HG02840 (cell line): ENCODE measurements around the gene GSE1.

ENCODE experiments used
- ATAC-seq: cut with Tn5 transposase; IDR thresholded peaks from one replicate; pipeline ENCODE4 v1.9.1; 2021; ENCODE audit warnings: mild to moderate bottlenecking, moderate library complexity, moderate number of reproducible peaks; ENCODE audit not compliant: unreplicated experiment, low FRiP score

Gene GSE1

DNA sequence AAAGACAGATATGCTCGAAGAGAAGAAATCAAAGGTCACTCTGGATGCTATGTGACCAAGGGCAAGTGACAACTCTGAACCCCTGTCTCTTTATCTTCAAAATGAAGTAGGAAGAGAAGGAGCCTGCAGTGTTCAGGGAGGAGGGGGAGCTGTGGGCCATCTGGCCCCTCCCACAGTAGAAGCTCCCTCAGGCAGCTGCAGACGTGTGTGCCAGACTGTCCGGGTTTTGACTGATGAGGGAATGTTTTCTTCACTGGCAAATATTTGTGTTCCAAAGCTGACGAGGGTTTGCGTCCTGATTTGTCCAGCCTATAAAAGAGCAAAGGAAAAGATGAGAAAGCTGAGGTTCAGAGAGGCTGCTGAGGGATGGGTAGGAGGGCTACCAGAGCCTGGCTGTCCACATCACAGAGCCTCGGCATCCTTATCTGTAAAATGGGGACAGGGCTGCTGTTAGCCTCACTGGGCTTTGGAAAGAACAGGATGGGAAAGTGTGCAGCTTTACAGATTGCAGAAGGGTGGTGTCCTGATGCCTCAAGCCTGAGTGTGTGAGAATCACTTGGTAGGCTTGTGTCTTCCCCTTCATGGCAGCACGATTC, 77.4 kb downstream of the GSE1 start:
- no peak for ATAC-seq

DNA sequence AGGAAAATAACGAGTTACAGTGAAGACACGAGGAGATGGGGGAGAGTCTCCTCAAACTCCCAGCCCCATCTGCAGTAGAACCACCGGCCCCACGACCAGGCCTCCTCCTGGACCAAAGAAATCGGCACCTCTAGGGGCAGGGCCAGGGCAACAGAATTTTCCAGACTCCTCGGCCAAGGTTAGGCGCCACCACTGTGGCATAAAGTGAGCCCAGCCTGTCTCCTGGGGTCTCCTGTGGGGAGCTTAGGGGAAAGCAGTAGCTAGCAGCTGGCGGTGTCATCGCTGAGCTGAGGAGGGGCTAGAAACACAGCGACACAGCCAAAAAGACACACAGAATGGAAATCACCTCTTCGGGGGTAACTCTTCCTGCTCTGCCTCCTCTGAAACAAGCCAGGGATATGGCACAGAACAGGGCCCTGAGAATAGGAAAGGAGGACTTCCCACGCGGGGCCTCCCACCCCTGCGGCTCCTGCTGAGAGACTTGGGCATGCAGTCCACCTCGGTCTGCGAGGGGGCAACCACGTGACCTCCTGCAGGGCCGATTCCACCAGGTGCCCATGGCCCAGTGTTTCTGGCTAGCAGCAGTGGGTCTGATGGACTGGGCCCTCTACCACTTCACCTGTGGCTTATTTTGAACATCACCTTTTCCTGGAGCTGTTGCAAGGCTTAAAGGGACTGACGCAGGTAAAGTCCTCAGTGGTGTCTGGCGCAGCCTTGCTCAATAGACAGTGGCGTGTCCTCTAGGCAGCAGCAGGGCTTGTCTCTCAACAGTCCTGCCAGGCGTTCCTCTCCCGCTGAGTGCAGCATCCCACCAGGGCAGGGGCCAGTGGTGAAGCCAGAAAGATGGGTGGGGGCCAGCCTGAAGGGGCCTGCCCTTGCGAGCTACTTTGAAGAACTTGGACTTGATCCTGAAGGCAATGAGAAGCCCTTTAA, 82.3 kb downstream of the GSE1 start:
- ATAC-seq = no peak

DNA sequence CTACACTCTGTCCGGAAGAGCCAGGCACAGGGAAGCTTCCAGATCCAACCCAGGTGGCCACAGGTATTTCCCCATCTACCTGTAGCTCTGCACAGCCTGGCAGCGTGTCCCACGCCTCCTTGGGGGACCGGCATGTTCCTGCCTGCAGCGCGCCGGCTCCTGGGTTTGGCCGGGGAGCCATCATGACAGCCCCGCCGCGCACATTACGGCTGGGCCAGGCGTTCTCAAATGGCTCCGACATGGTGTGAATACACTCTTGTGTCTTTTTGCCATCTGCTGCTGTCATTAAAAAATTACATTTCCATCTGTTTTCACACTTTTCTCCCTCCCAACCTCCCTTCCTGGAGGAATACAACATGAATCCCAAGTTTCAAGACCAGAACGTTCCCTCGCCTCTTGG, 83.7 kb downstream of the GSE1 start:
- ATAC-seq = no peak

DNA sequence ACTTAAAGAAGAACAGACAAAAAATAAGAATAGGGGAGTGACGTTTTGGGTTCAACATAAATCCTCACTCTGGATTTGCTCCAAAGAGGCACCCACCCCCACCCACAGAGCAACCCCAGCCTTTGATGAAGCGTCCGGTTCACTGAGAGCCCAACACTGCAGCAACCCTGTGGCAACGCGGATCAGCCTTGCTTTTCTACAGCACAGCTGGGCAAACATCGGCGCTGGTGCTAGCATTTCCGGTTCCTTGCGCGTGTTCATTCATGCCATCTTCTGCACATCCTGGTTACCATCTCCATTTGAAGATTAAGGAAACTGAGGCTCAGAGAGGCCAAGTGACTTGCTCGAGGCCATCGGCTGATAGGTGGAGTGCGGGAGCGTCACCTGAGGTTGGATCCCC, 84.3 kb downstream of the GSE1 start:
- ATAC-seq = no peak

DNA sequence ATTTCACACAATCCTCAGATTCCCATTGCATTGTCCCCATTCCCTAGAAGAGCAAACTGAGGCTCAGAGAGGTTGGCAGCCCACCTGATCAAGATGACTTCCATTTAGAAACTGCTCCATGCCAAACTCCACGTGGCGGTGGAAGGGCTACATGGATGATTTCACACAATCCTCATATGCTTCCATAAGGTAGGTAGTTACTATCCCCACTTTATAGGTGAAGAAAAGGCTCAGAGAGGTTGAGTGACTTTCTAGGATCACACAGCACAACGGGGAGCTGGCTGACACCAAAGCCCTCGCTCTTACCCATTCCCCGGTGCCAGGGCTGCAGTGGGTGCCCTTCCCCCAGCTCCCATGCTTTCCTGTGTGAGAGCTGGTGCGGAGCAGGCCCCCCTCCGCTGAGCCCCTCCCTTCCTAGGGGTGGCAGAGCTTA, 85.4 kb downstream of the GSE1 start:
- no peak for ATAC-seq

DNA sequence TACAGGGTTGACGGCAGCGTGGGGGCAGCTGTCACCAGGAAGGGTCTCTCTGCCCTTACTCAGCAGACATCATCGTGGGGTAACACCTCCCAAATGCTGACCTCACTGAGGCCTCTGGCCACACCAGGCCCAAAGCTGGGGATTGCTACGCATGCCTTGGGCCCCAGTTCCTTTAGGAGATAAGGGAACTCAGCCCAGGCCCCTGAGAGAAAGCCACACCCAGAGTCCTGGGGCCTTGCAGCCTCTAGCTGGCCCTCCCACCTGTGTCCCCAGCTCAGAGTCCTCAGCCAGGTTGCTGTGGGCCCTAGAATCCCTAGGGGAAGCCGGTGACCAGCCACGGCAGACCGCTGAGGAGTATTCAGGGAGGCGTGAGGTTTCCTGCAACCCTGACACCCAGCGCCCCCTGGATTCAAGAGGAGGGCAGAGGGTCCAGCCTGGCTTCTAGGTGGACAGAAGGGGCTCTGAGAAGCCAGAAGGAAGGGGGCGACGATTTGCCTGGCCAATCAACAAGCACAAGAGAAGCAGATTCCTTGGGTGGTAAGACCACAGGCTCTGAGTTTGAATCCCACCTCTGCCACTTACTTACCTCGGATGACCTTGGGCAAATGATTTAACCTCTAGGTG, 85.9 kb downstream of the GSE1 start:
- ATAC-seq = no peak

DNA sequence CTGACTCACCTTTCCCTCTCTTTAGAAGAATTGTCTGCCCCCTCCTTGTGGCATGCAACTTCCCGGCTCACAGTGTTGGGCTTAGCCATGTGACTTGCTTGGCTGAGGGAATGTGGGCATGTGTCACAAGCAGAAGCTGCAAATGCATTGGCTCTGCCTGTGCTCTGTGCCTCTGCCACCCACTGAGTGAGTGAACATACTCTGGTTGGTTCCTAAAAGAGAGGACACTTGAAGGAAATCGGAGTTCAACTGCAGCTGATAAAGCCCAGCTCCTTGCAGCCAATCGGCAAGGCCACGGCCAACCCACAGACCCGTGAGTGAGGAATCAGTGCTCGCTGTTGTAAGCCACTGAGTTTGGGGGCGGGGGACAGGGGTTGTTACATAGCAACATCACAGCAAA, 86.5 kb downstream of the GSE1 start:
- no peak for ATAC-seq

DNA sequence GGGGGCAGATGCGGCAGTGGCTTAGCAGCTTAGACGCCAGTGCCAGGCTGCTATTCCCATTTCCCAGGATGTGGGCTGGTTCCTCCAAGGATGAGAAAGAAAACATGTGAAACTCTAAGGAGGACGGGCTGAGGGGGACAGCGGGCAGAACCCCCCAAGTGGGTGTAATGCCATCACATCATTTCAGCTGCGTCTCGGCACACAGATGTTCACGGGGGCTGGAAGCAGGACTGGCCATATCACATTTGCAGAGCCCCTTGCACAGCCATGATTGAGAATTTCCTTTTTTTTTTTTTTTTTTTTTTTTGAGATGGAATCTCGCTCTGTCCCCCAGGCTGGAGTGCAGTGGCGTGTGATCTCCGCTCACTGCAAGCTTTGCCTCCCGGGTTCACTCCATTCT, 90.9 kb downstream of the GSE1 start:
- ATAC-seq = no peak

DNA sequence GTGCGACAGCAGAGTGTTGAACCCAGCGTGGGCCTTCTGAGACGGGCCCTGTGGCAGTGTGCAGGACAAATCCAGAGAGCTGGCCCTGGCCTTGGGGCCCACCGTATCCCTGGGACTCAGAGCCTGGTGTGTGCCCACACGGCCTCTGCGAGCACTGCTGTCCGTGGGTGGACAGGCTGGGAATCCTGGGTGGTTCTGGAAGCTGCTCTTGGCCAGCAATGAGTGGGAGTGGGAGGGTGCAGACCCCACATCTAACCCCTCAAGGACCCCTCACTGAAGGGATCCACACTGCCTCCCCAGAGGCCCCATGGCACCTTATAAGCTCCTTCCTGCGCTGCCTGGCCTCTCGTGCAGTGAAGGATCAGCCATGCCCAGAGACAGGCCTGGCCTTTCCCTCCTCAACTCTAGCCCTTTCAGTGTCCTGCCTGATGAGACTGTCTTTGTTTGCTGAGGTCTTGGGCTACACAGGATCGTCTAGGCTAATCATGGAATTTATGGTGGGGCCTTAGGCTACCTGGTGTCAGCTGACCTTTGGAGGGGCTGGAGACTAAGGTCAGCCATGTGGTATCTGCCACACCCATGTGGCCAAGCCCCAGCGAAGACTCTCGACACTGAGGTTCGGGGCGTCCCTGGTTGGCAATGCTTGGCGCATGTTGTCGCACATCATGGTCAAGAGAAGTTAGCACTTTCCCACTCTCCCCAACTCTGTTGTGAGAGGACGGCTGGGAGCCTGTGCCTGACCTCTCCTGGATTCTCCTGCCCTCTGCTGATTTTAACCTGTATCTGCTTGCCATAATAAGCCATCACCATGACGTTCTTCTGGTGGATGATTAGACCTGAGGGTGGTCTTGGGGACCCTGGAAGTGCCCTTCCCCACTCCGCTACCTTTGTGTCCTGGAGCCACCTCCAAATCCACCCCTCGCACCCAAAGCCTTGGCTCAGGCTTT, 92.1 kb downstream of the GSE1 start:
- ATAC-seq = no peak

DNA sequence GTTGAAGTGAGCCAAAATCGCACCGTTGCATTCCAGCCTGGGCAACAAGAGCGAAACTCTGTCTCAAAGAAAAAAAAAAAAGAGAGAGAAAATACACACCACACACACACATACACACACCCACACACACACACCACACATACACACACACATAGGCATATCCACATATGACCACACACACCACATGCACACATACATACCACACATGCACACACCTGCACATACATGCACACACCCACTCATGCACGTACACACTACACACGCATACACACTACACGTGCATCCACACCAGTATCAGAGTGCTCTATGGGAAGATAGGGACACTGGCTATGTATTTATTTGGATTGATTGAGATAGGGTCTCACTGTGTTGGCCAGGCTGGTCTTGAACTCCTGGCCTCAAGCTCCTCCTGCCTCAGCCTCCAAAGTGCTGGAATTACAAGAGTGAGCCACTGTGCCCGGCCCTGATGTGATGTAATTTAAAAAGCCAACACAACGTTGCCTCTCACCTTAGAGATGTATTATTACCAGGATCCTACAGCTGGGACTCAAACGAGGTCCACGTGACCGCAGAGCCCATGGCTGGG, 93.4 kb downstream of the GSE1 start:
- no peak for ATAC-seq

DNA sequence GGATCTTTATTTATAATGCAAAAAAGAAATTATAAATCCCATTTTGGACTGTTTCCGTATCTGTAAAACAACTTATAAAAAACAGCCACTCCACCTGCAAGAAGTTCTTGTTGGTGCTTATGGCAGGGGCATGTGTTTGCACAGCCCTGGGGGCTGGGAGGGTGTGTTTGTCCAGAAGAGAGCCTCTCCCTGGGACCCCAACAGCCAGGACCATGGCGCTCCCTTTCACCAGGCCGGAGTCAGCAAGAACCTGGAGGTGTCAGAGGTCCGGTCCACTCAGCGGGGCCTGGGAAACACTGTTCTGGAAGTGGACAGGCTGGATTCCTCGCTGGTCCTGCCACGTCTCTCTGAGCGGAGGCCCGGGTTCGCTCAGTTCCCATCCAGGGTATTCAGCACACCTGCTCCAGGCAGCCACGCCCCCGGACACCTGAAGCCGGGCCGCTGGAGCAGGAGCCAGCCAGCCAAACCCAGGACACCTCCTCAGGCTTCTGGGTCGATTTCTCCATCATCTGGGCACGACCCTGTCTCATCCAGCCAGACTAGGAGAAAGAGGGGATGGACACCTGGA, 94.5 kb downstream of the GSE1 start:
- no peak for ATAC-seq

DNA sequence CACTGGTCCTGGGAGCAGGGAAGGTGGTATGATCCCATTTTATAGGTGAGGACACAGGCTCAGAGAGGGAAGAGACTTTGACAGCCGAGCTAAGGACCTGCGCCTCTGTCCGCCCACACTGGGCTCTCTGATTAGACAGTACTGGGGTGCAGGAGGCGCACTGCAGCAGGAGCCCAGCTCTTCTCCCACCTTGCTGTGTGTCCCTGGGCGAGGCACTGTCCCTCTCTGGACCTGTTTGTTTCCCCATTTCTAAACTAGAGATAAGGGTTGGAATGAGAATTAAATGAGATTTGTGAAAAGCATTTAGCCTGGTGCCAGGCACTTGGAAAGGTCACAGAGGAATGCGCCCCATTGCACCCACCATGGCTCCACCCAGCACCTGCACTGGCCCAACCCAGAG, 95.2 kb downstream of the GSE1 start:
- no peak for ATAC-seq

DNA sequence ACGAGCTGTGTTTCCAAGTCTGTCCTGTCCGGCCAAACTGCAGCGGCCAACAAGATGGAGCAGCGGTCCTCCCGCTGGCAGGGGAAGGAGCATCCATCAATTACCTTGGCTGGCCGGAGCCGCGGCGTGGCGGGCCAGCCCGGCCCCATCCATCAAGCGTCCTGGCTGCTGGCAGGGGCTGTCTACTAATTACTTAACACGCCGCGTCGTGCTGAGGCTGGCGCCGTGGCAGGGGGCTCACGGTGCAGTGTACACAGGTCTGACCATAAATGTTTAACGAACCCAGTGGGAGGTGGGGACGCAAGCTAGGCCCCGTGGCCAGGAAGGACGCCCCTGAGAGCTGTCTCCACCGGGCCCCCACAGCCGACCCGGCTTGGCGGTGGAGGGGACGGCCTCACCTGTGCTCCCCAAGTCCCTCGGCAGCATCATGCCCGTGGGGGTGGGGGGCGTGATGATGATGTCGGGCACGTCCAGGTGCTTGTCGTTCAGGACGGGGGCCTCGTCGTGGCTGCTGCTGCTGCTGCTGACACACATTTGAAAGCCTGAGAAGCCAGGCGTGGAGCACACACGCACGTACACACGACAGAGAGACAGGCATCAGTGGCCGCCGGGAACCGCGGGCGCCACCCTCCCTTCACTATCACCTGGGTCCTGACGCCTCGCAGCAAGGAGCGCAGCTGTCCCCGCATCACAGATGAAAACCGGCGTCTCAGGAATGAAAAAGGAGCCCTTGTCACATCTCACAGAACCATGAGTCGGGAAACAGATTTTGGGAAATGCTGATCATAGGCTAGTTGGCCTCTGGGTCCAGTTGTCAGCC, 96.9 kb downstream of the GSE1 start:
- ATAC-seq = no peak

DNA sequence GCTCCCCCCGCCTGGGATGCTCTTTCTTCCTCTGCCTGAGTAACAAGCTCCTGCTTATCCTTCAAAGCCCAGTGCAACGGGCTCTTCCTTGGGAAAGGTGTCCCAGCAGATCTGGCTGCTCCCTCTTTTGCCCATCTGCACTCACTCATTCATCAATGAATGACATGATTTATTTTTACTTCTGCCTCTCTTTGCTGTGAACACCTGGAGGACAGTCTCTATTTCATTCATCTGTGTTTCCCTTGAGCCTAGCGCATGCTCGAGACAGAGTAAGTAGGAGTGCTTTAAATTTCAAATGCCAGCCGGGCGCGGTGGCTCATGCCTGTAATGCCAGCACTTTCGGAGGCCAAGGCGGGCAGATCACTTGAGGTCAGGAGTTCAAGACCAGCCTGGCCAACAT, 97.6 kb downstream of the GSE1 start:
- no peak for ATAC-seq

DNA sequence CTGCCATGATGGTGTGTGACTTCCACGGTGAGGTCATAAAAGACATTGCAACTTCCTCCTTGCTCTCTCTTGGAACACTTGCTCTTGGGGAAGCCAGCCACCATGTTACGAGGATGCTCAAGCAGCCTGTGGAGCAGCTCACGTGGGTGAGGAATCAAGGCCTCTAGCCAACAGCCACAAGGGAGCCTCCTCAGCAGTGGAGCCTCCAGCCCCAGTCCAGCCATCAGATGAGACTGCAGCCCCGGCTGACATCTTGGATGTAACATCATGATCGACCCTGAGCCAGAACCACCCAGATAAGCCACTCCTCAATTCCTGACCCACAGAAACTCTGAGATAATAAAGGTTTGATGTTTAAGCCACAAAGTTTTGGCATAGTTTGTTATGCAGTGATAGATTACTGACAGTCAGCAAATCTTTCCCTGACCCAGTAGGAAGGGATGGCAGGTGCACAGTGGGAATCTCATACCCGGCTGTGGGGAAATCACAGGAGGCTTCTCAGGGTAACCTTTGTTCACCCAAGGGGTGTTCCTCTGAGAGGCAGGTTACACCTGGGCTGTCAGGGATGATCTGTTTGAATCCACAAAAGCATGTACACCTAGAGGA, 99.0 kb downstream of the GSE1 start:
- ATAC-seq = no peak

DNA sequence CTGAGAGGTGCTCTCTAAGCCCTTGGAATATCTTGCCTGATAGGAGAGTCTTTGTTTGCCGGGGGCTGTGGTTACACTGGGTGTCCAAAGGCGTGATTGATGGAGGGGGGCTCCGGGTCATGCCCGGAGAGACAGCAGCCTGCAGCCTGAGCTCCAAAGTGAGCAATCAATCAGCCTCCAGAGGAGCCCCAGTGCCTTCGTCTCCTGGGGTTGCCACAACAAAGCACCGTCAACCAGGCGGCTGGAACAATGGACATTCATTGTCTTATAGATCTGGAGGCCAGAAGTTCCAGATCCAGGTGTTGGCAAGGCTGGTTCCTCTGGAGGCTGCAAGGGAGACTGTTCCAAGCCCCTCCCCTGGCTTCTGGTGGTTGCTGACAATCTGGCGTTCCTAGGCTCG, 99.7 kb downstream of the GSE1 start:
- ATAC-seq = no peak

DNA sequence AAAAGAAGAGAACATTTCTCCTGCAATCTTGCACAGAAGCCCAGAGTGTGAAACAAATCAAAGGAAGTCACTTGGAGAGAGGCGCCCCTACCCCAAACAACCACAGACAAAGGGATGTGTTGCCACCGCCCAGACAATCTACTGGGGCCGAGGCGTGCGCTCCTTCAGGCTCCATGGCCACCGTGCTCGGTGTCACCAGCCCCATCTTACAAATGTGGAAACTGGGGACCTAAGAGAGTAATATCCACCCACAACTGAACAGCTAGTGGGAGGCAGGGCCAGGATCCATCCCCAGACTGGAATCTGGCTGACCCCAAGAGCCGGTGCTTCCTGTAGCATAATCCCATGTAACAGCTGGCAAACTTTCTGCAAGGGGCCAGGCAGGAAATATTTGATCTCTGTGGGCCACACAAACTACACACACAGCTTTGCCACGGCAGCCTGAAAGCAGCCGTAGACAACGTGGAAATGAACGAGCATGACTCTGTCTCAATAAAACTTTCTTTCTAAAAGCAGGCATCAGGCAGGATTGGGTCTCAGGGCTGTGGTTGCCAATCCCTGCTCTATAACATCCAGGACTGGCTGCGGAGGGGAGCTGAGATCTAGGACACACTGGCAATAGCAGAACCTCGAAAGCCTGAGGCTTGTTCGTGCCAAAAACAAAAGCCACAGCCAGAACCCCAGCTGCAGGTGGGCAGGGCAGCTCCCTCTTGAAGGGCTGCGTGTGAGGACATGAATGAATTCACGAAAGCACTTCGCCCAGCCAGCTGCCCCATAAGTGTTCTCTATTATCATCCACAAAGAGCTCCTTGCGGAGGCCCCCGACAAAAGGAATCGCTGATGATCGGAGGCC, 102.3 kb downstream of the GSE1 start:
- no peak for ATAC-seq
